MCF 10A (cell line): ENCODE results near the gene SLIT3. TPM values are rescaled to one million over a fixed set of nuclear protein-coding genes. Genes with fewer than 3 reads are reported as not detected.

ENCODE experiments used
- BruUV-seq: library from RNA; stranded (reverse); fragments of 400-500 nt; replicated peaks from 2 replicates; lab custom pipeline; 2021; lab: Mats Ljungman, UMichigan
- CTCF ChIA-PET: fragments of 300-600 bp; sonication (Branson Sonifier 250); formaldehyde crosslinking; extraction: SDS; loops from one replicate; lab custom pipeline; 2021; ENCODE audit warnings: antibody characterized with exemption, inconsistent platforms; lab: Yijun Ruan, JAX
- POLR2A ChIA-PET: fragments of 300-600, 350-650 bp; sonication (Branson Sonifier 250); formaldehyde crosslinking; extraction: SDS; loops from one replicate; lab custom pipeline; 2020; ENCODE audit warnings: antibody characterized with exemption, inconsistent platforms; lab: Yijun Ruan, JAX
- DNase-seq: peaks from one replicate; pipeline ENCODE4 v3.0.0-alpha.2; 2018; ENCODE audit not compliant: unreplicated experiment
- H3K27ac Mint-ChIP-seq: one replicate; pipeline ENCODE4 v1.8.0; 2022; ENCODE audit warnings: mild to moderate bottlenecking, low read depth, mixed read lengths; ENCODE audit not compliant: unreplicated experiment
- H3K27me3 Mint-ChIP-seq: one replicate; pipeline ENCODE4 v1.8.0; 2022; ENCODE audit warnings: mixed read lengths; ENCODE audit not compliant: insufficient read depth, unreplicated experiment
- H3K36me3 Mint-ChIP-seq: one replicate; pipeline ENCODE4 v1.8.0; 2022; ENCODE audit warnings: mild to moderate bottlenecking, moderate library complexity, mixed read lengths; ENCODE audit not compliant: insufficient read depth, unreplicated experiment
- H3K4me1 Mint-ChIP-seq: one replicate; pipeline ENCODE4 v1.8.0; 2022; ENCODE audit warnings: mixed read lengths; ENCODE audit not compliant: insufficient read depth, unreplicated experiment
- H3K4me3 Mint-ChIP-seq: one replicate; pipeline ENCODE4 v1.8.0; 2022; ENCODE audit warnings: mild to moderate bottlenecking, moderate library complexity, mixed read lengths; ENCODE audit not compliant: unreplicated experiment
- H3K9me3 Mint-ChIP-seq: one replicate; pipeline ENCODE4 v1.8.0; 2022; ENCODE audit warnings: mixed read lengths; ENCODE audit not compliant: unreplicated experiment
- CTCF ChIP-seq: fragments of 200-600 bp; IDR thresholded peaks from one replicate; pipeline ENCODE4 v1.8.0; 2022; ENCODE audit warnings: antibody characterized with exemption, mild to moderate bottlenecking; ENCODE audit not compliant: unreplicated experiment
- intact Hi-C: fragments of 100-400 bp; cut with micrococcal nuclease; formaldehyde crosslinking; loops from 2 replicates; pipeline ENCODE4 v1.14.1; 2022
- total RNA-seq: library from RNA; stranded (reverse); gene quantifications from 2 replicates; pipeline ENCODE4 v1.2.3, GENCODE V29; 2022

Gene SLIT3
- total RNA-seq, 1 experiment from 2014 or later, result 0.89 TPM

GRCh38 chr5:169101966-169102365, 199.0 kb downstream of the SLIT3 start:
- H3K36me3 Mint-ChIP-seq, result no peaks in the 10 kb centered on the region
- BruUV-seq, result no TSS peak
- H3K27me3 Mint-ChIP-seq, result no peaks in the 10 kb centered on the region
- no peaks in the 10 kb centered on the region for H3K4me1 Mint-ChIP-seq
- CTCF ChIA-PET, result interaction anchor here (0.5 kb wide), 1 partner anchor 638 kb away, joined by 3 read pairs; no protein-coding TSS in a partner anchor
- no peak overlapping the region for H3K27ac Mint-ChIP-seq
- no peak overlapping the region for H3K4me3 Mint-ChIP-seq
- peaks cover 20% of the 10 kb centered on the region for H3K9me3 Mint-ChIP-seq
- POLR2A ChIA-PET, result interaction anchor here (0.9 kb wide), 1 partner anchor 118 kb away, joined by 4 read pairs; no protein-coding TSS in a partner anchor
- TF ChIP-seq CTCF, result no peak
- DNase-seq, result no peak
- intact Hi-C loops, result no loop called here

- H3K36me3 Mint-ChIP-seq, result no peaks in the 10 kb centered on the region
- BruUV-seq, result no TSS peak
- intact Hi-C loops, result no loop called here
- H3K9me3 Mint-ChIP-seq, result peaks cover 14% of the 10 kb centered on the region
- ChIA-PET CTCF (interaction anchor here (1.0 kb wide), 1 partner anchor 25 kb away, joined by 3 read pairs; no protein-coding TSS in a partner anchor), POLR2A (no interaction called here)
- no peak overlapping the region for H3K27ac Mint-ChIP-seq
- DNase-seq, result peak; percentile 94
- H3K4me1 Mint-ChIP-seq, result no peaks in the 10 kb centered on the region
- TF ChIP-seq CTCF, result no peak
- H3K4me3 Mint-ChIP-seq, result no peak overlapping the region
- no peaks in the 10 kb centered on the region for H3K27me3 Mint-ChIP-seq
These were observed 200.2 kb downstream of the SLIT3 start for GRCh38 chr5:169100735-169101075.

GRCh38 chr5:169099801-169100734, 200.9 kb downstream of the SLIT3 start:
- H3K9me3 Mint-ChIP-seq, result peaks cover 11% of the 10 kb centered on the region
- H3K27ac Mint-ChIP-seq, result no peak overlapping the region
- H3K27me3 Mint-ChIP-seq, result no peaks in the 10 kb centered on the region
- peaks cover 2% of the 10 kb centered on the region for H3K4me1 Mint-ChIP-seq
- peak; percentile 58 for DNase-seq
- H3K4me3 Mint-ChIP-seq, result no peak overlapping the region
- intact Hi-C loops, result no loop called here
- CTCF ChIA-PET, result interaction anchor here (0.7 to 1.0 kb wide), 4 partner anchors 13 to 45 kb away, joined by 3 read pairs; no protein-coding TSS in a partner anchor
- no TSS peak for BruUV-seq
- no peak for TF ChIP-seq CTCF
- POLR2A ChIA-PET, result no interaction called here
- no peaks in the 10 kb centered on the region for H3K36me3 Mint-ChIP-seq

- ChIA-PET POLR2A (no interaction called here), CTCF (interaction anchor here (0.7 to 1.4 kb wide), 2 partner anchors 111 to 446 kb away, joined by 4 to 5 read pairs; no protein-coding TSS in a partner anchor)
- intact Hi-C loops, result no loop called here
- Mint-ChIP-seq H3K9me3 (peaks cover 8% of the 10 kb centered on the region), H3K27me3 (no peaks in the 10 kb centered on the region), H3K4me3 (no peak overlapping the region), H3K4me1 (peaks cover 6% of the 10 kb centered on the region), H3K27ac (no peak overlapping the region), H3K36me3 (no peaks in the 10 kb centered on the region)
- BruUV-seq, result no TSS peak
- no peak for TF ChIP-seq CTCF
- no peak for DNase-seq
These were observed 202.4 kb downstream of the SLIT3 start for GRCh38 chr5:169098331-169099121.
